ENCODE data around the gene POT1.

Gene POT1

GRCh38 chr7:124779620-124780019, 150.0 kb downstream of the POT1 start:
- no peak overlapping the region for H2AFZ ChIP-seq (ENCODE audit: low read depth, low read length)
- H3K4me2 ChIP-seq (ENCODE audit: low read length), result no peak overlapping the region
- H3K79me2 ChIP-seq (ENCODE audit: low read length), result no peaks in the 10 kb centered on the region
- TF ChIP-seq CTCF (IDR thresholded peaks at IDR 0.05; ENCODE audit: low read depth, low read length) (no peak), EZH2phosphoT487 (IDR thresholded peaks at IDR 0.05; ENCODE audit: low read depth) (no peak)
- no peaks in the 10 kb centered on the region for H3K4me1 ChIP-seq (ENCODE audit: low read length)
- H3K27ac ChIP-seq (ENCODE audit: low read length), result no peak overlapping the region
- no peak overlapping the region for H3K4me3 ChIP-seq (ENCODE audit: low read length)
- no peaks in the 10 kb centered on the region for H3K36me3 ChIP-seq (replicated peaks; ENCODE audit: low read depth, low read length)
- H3K9ac ChIP-seq (ENCODE audit: low read length), result no peak overlapping the region
- no peaks in the 10 kb centered on the region for H3K9me3 ChIP-seq (ENCODE audit: insufficient read depth, low read length)
- H3K27me3 ChIP-seq (ENCODE audit: low read depth, low read length), result no peaks in the 10 kb centered on the region
- no peaks in the 10 kb centered on the region for H4K20me1 ChIP-seq (ENCODE audit: insufficient read depth, low read length)

- no peak overlapping the region for H3K27ac ChIP-seq (ENCODE audit: low read length)
- no peak overlapping the region for H3K9ac ChIP-seq (ENCODE audit: low read length)
- no peak for TF ChIP-seq CTCF (IDR thresholded peaks at IDR 0.05; ENCODE audit: low read depth, low read length)
- TF ChIP-seq EZH2phosphoT487 (IDR thresholded peaks at IDR 0.05; ENCODE audit: low read depth), result no peak
- no peak overlapping the region for H3K4me3 ChIP-seq (ENCODE audit: low read length)
- no peaks in the 10 kb centered on the region for H3K9me3 ChIP-seq (ENCODE audit: insufficient read depth, low read length)
- H3K4me2 ChIP-seq (ENCODE audit: low read length), result no peak overlapping the region
- H3K27me3 ChIP-seq (ENCODE audit: low read depth, low read length), result no peaks in the 10 kb centered on the region
- H3K36me3 ChIP-seq (replicated peaks; ENCODE audit: low read depth, low read length), result no peaks in the 10 kb centered on the region
- no peaks in the 10 kb centered on the region for H3K79me2 ChIP-seq (ENCODE audit: low read length)
- H3K4me1 ChIP-seq (ENCODE audit: low read length), result peaks cover under 1% of the 10 kb centered on the region; the same call in 1 of the 2 replicates
- H4K20me1 ChIP-seq (ENCODE audit: insufficient read depth, low read length), result no peaks in the 10 kb centered on the region
- no peak overlapping the region for H2AFZ ChIP-seq (ENCODE audit: low read depth, low read length)
These were observed 150.4 kb downstream of the POT1 start for GRCh38 chr7:124779194-124779593.

- no peak overlapping the region for H3K27ac ChIP-seq (ENCODE audit: low read length)
- no peak overlapping the region for H2AFZ ChIP-seq (ENCODE audit: low read depth, low read length)
- H3K4me1 ChIP-seq (ENCODE audit: low read length), result peaks cover 13% of the 10 kb centered on the region; the same call in 1 of the 2 replicates
- no peak overlapping the region for H3K4me2 ChIP-seq (ENCODE audit: low read length)
- TF ChIP-seq CTCF (IDR thresholded peaks at IDR 0.05; ENCODE audit: low read depth, low read length), result no peak
- no peak for TF ChIP-seq EZH2phosphoT487 (IDR thresholded peaks at IDR 0.05; ENCODE audit: low read depth)
- H3K36me3 ChIP-seq (replicated peaks; ENCODE audit: low read depth, low read length), result no peaks in the 10 kb centered on the region
- no peak overlapping the region for H3K4me3 ChIP-seq (ENCODE audit: low read length)
- H3K9me3 ChIP-seq (ENCODE audit: insufficient read depth, low read length), result no peaks in the 10 kb centered on the region
- no peaks in the 10 kb centered on the region for H4K20me1 ChIP-seq (ENCODE audit: insufficient read depth, low read length)
- H3K79me2 ChIP-seq (ENCODE audit: low read length), result no peaks in the 10 kb centered on the region
- H3K9ac ChIP-seq (ENCODE audit: low read length), result no peak overlapping the region
- no peaks in the 10 kb centered on the region for H3K27me3 ChIP-seq (ENCODE audit: low read depth, low read length)
These were observed 152.4 kb downstream of the POT1 start for GRCh38 chr7:124777268-124777667.

GRCh38 chr7:124776153-124776552, 153.5 kb downstream of the POT1 start:
- Histone ChIP-seq H3K4me3 (ENCODE audit: low read length) (no peak overlapping the region), H3K27ac (ENCODE audit: low read length) (no peak overlapping the region), H3K36me3 (replicated peaks; ENCODE audit: low read depth, low read length) (no peaks in the 10 kb centered on the region), H2AFZ (ENCODE audit: low read depth, low read length) (no peak overlapping the region), H3K9ac (ENCODE audit: low read length) (no peak overlapping the region), H3K79me2 (ENCODE audit: low read length) (no peaks in the 10 kb centered on the region), H3K4me2 (ENCODE audit: low read length) (no peak overlapping the region), H3K4me1 (ENCODE audit: low read length) (peaks cover 14% of the 10 kb centered on the region; the same call in 1 of the 2 replicates), H3K9me3 (ENCODE audit: insufficient read depth, low read length) (no peaks in the 10 kb centered on the region), H3K27me3 (ENCODE audit: low read depth, low read length) (no peaks in the 10 kb centered on the region), H4K20me1 (ENCODE audit: insufficient read depth, low read length) (no peaks in the 10 kb centered on the region)
- TF ChIP-seq CTCF (IDR thresholded peaks at IDR 0.05; ENCODE audit: low read depth, low read length) (no peak), EZH2phosphoT487 (IDR thresholded peaks at IDR 0.05; ENCODE audit: low read depth) (no peak)

Data from OCI-LY3 (cell line).